Thyroid gland (tissue), 4 donors: ENCODE results near the gene TMEM121.

Experiments
- POLR2A ChIP-seq, 2 donors: fragments of 450-650 bp; IDR thresholded peaks; one replicate each; pipeline ENCODE4 v1.6.1; 2017; ENCODE audit warnings: antibody characterized with exemption in 2 of 2, mild to moderate bottlenecking in 2 of 2, moderate library complexity in 1 of 2
- TF ChIP-seq, protein P1 (sequence below), 6 experiments: fragments of 200-600 bp in 3 of 6; fragments of 450-650 bp in 3 of 6; sonication (generic) in 3 of 6; IDR thresholded peaks; one replicate each; pipeline ENCODE4 v1.5.1; 2016 to 2019; ENCODE audit warnings: antibody characterized with exemption in 6 of 6, mild to moderate bottlenecking in 2 of 6, inconsistent platforms in 1 of 6, moderate library complexity in 1 of 6

DNA sequence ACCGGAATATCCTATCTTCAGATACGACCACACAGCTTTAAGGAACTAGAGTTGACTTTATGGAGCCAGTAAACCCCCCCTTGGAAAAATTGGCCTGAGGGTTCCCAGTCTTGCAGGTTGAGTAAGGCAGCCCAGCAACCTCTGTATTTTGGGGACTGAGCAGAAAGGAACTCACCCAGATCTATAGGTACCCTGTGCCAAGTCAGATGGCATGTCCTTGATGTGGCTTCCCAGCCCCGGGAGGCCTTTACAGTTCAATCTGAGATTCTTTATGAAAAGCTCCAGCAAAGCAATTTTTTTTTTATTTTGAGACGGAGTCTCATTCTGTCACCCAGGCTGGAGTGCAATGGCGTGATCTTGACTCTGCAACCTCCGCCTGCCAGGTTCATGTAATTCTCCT lies 27.6 kb downstream of the TMEM121 start:
- TF ChIP-seq, protein P1, sequence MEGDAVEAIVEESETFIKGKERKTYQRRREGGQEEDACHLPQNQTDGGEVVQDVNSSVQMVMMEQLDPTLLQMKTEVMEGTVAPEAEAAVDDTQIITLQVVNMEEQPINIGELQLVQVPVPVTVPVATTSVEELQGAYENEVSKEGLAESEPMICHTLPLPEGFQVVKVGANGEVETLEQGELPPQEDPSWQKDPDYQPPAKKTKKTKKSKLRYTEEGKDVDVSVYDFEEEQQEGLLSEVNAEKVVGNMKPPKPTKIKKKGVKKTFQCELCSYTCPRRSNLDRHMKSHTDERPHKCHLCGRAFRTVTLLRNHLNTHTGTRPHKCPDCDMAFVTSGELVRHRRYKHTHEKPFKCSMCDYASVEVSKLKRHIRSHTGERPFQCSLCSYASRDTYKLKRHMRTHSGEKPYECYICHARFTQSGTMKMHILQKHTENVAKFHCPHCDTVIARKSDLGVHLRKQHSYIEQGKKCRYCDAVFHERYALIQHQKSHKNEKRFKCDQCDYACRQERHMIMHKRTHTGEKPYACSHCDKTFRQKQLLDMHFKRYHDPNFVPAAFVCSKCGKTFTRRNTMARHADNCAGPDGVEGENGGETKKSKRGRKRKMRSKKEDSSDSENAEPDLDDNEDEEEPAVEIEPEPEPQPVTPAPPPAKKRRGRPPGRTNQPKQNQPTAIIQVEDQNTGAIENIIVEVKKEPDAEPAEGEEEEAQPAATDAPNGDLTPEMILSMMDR (IDR thresholded peaks at IDR 0.05): no peak
- no peak for TF ChIP-seq POLR2A (IDR thresholded peaks at IDR 0.05)
